ENCODE data around the gene FHIT. TPM values are rescaled to one million over a fixed set of nuclear protein-coding genes. Genes with fewer than 3 reads are reported as not detected.

The FHIT gene
- total RNA-seq, 4 donors from 2014 or later: 0.72 to 5.2 (median 2.1) TPM

GRCh38 chr3:59813148-59813538 lies 1438.1 kb downstream of the FHIT start:
- H3K9me3 ChIP-seq: no peaks in the 10 kb centered on the region
- H3K27me3 ChIP-seq: no peaks in the 10 kb centered on the region
- no peak overlapping the region for H3K27ac ChIP-seq
- H3K4me1 ChIP-seq: peaks cover 3 to 16% of the 10 kb centered on the region in 2 donors
- in situ Hi-C loops (cut with MboI; ENCODE audit: low sequenced_read_pairs in 4 of 4) (no loop called here), intact Hi-C loops (cut with DNase I; ENCODE audit: low total_unique reads) (no loop called here)
- DNase-seq (no peak), ATAC-seq (no peak)
- no peaks in the 10 kb centered on the region for H3K36me3 ChIP-seq
- TF ChIP-seq, protein P1, sequence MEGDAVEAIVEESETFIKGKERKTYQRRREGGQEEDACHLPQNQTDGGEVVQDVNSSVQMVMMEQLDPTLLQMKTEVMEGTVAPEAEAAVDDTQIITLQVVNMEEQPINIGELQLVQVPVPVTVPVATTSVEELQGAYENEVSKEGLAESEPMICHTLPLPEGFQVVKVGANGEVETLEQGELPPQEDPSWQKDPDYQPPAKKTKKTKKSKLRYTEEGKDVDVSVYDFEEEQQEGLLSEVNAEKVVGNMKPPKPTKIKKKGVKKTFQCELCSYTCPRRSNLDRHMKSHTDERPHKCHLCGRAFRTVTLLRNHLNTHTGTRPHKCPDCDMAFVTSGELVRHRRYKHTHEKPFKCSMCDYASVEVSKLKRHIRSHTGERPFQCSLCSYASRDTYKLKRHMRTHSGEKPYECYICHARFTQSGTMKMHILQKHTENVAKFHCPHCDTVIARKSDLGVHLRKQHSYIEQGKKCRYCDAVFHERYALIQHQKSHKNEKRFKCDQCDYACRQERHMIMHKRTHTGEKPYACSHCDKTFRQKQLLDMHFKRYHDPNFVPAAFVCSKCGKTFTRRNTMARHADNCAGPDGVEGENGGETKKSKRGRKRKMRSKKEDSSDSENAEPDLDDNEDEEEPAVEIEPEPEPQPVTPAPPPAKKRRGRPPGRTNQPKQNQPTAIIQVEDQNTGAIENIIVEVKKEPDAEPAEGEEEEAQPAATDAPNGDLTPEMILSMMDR (IDR thresholded peaks at IDR 0.05 in 4 of 5, conservative IDR thresholded peaks at IDR 0.05 in 1 of 5): no peak
- no peak for TF ChIP-seq POLR2A (IDR thresholded peaks at IDR 0.05)
- no peak overlapping the region for H3K4me3 ChIP-seq

DNA sequence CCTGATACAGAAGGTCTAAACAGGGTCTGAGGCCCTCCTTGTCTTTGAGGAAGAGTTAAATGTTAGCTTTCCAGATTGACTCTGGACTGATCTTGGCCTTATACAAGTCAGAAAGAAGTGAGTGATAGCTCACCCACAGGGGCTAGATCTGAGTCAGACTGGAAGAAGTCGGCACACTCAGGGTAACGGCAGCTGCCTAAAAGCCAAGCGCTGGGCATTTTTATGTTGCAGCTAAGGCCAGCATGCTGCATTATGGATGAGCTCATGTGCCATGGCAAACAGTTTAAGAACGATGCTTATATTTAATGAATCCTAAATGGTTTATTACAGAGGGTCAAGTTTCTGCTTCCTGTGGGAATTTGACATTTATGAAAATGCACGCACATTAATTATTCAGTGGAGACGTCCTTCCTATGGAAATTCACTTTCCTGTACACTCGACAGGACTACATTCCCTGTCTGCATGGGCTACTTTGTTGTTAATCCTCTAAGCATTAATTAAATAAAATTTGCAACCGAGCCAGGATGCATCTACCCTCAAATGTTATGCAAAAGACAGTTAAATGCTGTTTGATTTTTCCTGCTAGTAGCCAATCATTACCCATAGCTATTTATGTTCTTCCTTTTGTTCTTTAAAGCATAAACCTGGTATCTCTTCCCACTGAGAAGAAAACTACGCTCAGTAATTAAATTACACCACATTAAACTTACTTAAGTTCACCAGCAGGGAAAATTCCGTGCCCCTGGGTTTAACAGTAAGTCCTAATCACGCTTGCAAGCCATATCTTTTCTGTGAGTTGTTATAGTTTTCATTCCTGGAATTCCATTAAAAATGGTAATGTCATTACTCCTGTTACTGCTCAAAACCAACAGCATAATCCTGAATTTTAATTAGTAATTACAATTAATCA lies 1438.8 kb downstream of the FHIT start:
- H3K4me1 ChIP-seq: peaks cover 0 to 10% of the 10 kb centered on the region in 2 donors
- intact Hi-C loops (cut with DNase I; ENCODE audit: low total_unique reads): no loop called here
- no peak for ATAC-seq

DNA sequence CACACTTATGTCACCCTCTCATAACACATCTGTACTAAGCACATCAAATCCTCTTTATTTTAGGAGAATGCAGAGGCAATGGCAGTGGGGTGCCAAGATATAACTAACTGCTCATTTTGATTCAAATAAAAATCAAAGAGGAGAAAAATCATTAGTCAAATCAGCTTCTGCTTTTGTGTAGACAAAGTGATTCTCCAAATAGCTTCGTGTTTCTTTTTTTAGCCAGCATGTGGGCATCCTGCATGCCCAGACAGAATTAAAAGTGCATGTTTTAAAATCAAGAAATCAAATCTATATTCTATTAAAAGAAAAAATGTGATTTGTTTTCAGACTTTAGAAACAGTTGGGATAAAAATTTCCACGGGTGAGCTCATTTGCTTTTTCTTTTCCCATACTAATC lies 1440.1 kb downstream of the FHIT start:
- H3K4me1 ChIP-seq: peaks cover 0 to 3% of the 10 kb centered on the region in 2 donors
- TF ChIP-seq, protein P1 (IDR thresholded peaks at IDR 0.05 in 4 of 5, conservative IDR thresholded peaks at IDR 0.05 in 1 of 5): no peak
- no peak for TF ChIP-seq POLR2A (IDR thresholded peaks at IDR 0.05)
- no peaks in the 10 kb centered on the region for H3K27me3 ChIP-seq
- H3K9me3 ChIP-seq: no peaks in the 10 kb centered on the region
- no peak overlapping the region for H3K4me3 ChIP-seq
- in situ Hi-C loops (cut with MboI; ENCODE audit: low sequenced_read_pairs in 4 of 4) (no loop called here), intact Hi-C loops (cut with DNase I; ENCODE audit: low total_unique reads) (no loop called here)
- DNase-seq: no peak
- H3K36me3 ChIP-seq: no peaks in the 10 kb centered on the region
- no peak for ATAC-seq
- H3K27ac ChIP-seq: no peak overlapping the region

More for the DNA sequence above, 1438.8 kb downstream of the FHIT start:
- Histone ChIP-seq H3K4me3 (no peak overlapping the region), H3K36me3 (no peaks in the 10 kb centered on the region), H3K9me3 (no peaks in the 10 kb centered on the region), H3K27ac (no peak overlapping the region), H3K27me3 (no peaks in the 10 kb centered on the region)
- in situ Hi-C loops (cut with MboI; ENCODE audit: low sequenced_read_pairs in 4 of 4): no loop called here
- TF ChIP-seq, protein P1 (IDR thresholded peaks at IDR 0.05 in 4 of 5, conservative IDR thresholded peaks at IDR 0.05 in 1 of 5): no peak
- TF ChIP-seq POLR2A (IDR thresholded peaks at IDR 0.05): no peak
- DNase-seq: no peak

GRCh38 chr3:59810606-59811005 lies 1440.6 kb downstream of the FHIT start:
- no peak overlapping the region for H3K27ac ChIP-seq
- no peaks in the 10 kb centered on the region for H3K27me3 ChIP-seq
- DNase-seq (no peak), ATAC-seq (no peak)
- H3K4me3 ChIP-seq: no peak overlapping the region
- in situ Hi-C loops (cut with MboI; ENCODE audit: low sequenced_read_pairs in 4 of 4): no loop called here
- H3K4me1 ChIP-seq: no peaks in the 10 kb centered on the region
- intact Hi-C loops (cut with DNase I; ENCODE audit: low total_unique reads): no loop called here
- no peaks in the 10 kb centered on the region for H3K9me3 ChIP-seq
- no peaks in the 10 kb centered on the region for H3K36me3 ChIP-seq
- TF ChIP-seq, protein P1 (IDR thresholded peaks at IDR 0.05 in 4 of 5, conservative IDR thresholded peaks at IDR 0.05 in 1 of 5): no peak
